Endothelial cell of umbilical vein (primary cell): ENCODE data around the gene TIGD7. TPM values are rescaled to one million over a fixed set of nuclear protein-coding genes. Genes with fewer than 3 reads are reported as not detected.

Experiments
- BruUV-seq: library from RNA; stranded (reverse); fragments of 400-500 nt; replicated peaks from 2 replicates; lab custom pipeline; 2021; lab: Mats Ljungman, UMichigan
- CTCF ChIA-PET: fragments of 300-600, 350-600 bp; sonication (Branson Sonifier 250); formaldehyde crosslinking; loops from one replicate; lab custom pipeline; 2021; ENCODE audit warnings: antibody characterized with exemption, inconsistent platforms; lab: Charles Lee
- POLR2A ChIA-PET: fragments of 300-600, 350-600 bp; sonication (Branson Sonifier 250); formaldehyde crosslinking; loops from one replicate; lab custom pipeline; 2021; ENCODE audit warnings: antibody characterized with exemption, inconsistent platforms; lab: Charles Lee
- DNase-seq: peaks from one replicate; pipeline ENCODE4 v3.0.0-alpha.2; 2011; ENCODE audit warnings: low read depth, low spot score
- FAIRE-seq: peaks from 2 replicates; lab custom pipeline; 2011; peaks lifted over from hg19 to GRCh38; lab: Jason Lieb, UNC
- H2AFZ ChIP-seq: 2 replicates; pipeline ENCODE4 v1.6.0; 2012; ENCODE audit warnings: low read depth, low read length, control low read depth, inconsistent platforms
- H3K27ac ChIP-seq: 2 replicates; pipeline ENCODE4 v1.5.1; 2011; ENCODE audit warnings: low read depth, mild to moderate bottlenecking, control low read depth, low read length, moderate library complexity; ENCODE audit not compliant: insufficient read depth
- H3K27me3 ChIP-seq, 2 experiments: 2 replicates each; pipeline versions ENCODE4 v1.6.0 to v1.6.1; 2011; ENCODE audit warnings: low read length in 2 of 2, mixed read lengths in 1 of 2; ENCODE audit not compliant: control insufficient read depth in 2 of 2, insufficient read depth in 2 of 2
- H3K36me3 ChIP-seq, 2 experiments: 2 replicates in 1 of 2; 3 replicates in 1 of 2; pipeline ENCODE4 v1.5.1; 2011; ENCODE audit warnings: low read length in 2 of 2, mild to moderate bottlenecking in 1 of 2, moderate library complexity in 1 of 2; ENCODE audit not compliant: control insufficient read depth in 2 of 2, insufficient read depth in 2 of 2; ENCODE audit errors: extremely low read depth in 1 of 2
- H3K4me1 ChIP-seq: 3 replicates; pipeline ENCODE4 v1.5.1; 2011; ENCODE audit warnings: mild to moderate bottlenecking, low read length; ENCODE audit not compliant: control insufficient read depth, insufficient read depth; ENCODE audit errors: extremely low read depth
- H3K4me2 ChIP-seq: 2 replicates; pipeline ENCODE4 v1.6.1; 2011; ENCODE audit warnings: low read length, control low read depth, mixed read lengths; ENCODE audit not compliant: insufficient read depth
- H3K4me3 ChIP-seq, 3 experiments: fragments of 200-600 bp in 1 of 3; sonication (generic), shearing (Covaris generic) in 1 of 3; replicated peaks in 1 of 3; 2 replicates each; pipeline ENCODE4 v1.5.1; 2011 to 2016; ENCODE audit warnings: control low read depth in 3 of 3, low read length in 3 of 3, mild to moderate bottlenecking in 2 of 3, inconsistent platforms in 1 of 3, low read depth in 1 of 3, moderate library complexity in 1 of 3; ENCODE audit not compliant: insufficient read depth in 1 of 3
- H3K79me2 ChIP-seq: 2 replicates; pipeline ENCODE4 v1.6.0; 2012; ENCODE audit warnings: low read length, inconsistent platforms; ENCODE audit not compliant: control insufficient read depth, insufficient read depth
- H3K9ac ChIP-seq: replicated peaks from 2 replicates; pipeline ENCODE3; 2011; ENCODE audit warnings: low read length, control low read depth; ENCODE audit not compliant: insufficient read depth; ENCODE audit errors: extremely low read depth
- H3K9me1 ChIP-seq: replicated peaks from 3 replicates; pipeline ENCODE4 v1.6.0; 2011; ENCODE audit warnings: mild to moderate bottlenecking, low read length; ENCODE audit not compliant: control insufficient read depth, insufficient read depth; ENCODE audit errors: extremely low read depth
- H3K9me3 ChIP-seq: replicated peaks from 2 replicates; pipeline ENCODE4 v1.5.1; 2012; ENCODE audit warnings: low read length, inconsistent platforms; ENCODE audit not compliant: control insufficient read depth, insufficient read depth
- H4K20me1 ChIP-seq: replicated peaks from 2 replicates; pipeline ENCODE3; 2011; ENCODE audit warnings: mild to moderate bottlenecking, low read length; ENCODE audit not compliant: control insufficient read depth, insufficient read depth; ENCODE audit errors: extremely low read depth
- EZH2 ChIP-seq: IDR thresholded peaks from 2 replicates; pipeline ENCODE4 v1.6.1; 2012; ENCODE audit warnings: borderline replicate concordance, low read depth, mild to moderate bottlenecking, moderate library complexity, low read length, inconsistent platforms; ENCODE audit not compliant: severe bottlenecking
- FOS ChIP-seq: IDR thresholded peaks from 2 replicates; pipeline ENCODE4 v1.6.1; 2011; ENCODE audit warnings: mild to moderate bottlenecking, low read length, moderate library complexity, borderline replicate concordance; ENCODE audit not compliant: insufficient read depth
- GATA2 ChIP-seq: IDR thresholded peaks from 2 replicates; pipeline ENCODE4 v1.7.0; 2011; ENCODE audit warnings: low read depth, mild to moderate bottlenecking, moderate library complexity, mixed read lengths, low read length; ENCODE audit not compliant: insufficient read length, insufficient read depth
- JUN ChIP-seq: IDR thresholded peaks from 2 replicates; pipeline ENCODE4 v1.6.1; 2011; ENCODE audit warnings: borderline replicate concordance, low read depth; ENCODE audit not compliant: insufficient read length, insufficient read depth
- MYC ChIP-seq: IDR thresholded peaks from one replicate; pipeline ENCODE4 v1.6.1; 2011; ENCODE audit warnings: mild to moderate bottlenecking, low read depth, low read length
- POLR2A ChIP-seq: IDR thresholded peaks from 2 replicates; pipeline ENCODE4 v1.6.1; 2012; ENCODE audit warnings: low read depth, mild to moderate bottlenecking, control low read depth, low read length
- POLR2AphosphoS5 ChIP-seq: IDR thresholded peaks from 2 replicates; pipeline ENCODE4 v1.6.1; 2012; ENCODE audit warnings: low read depth, mild to moderate bottlenecking, control low read depth, low read length, moderate library complexity; ENCODE audit not compliant: insufficient read depth
- dilution Hi-C: fragments of 300-500 bp; cut with MboI; formaldehyde crosslinking; loops from one replicate; pipeline ENCODE4 v1.15.0; 2019; ENCODE audit warnings: low sequenced_read_pairs; ENCODE audit not compliant: extremely low pct_ligation_motif_present
- intact Hi-C: fragments of 100-400 bp; cut with micrococcal nuclease; formaldehyde crosslinking; loops from one replicate; pipeline ENCODE4 v1.10.0; 2022
- polyA plus RNA-seq, 4 experiments: library from polyadenylated mRNA; depleted of rRNA in 3 of 4; stranded (reverse) in 3 of 4; unstranded in 1 of 4; fragments of >200 nt; gene quantifications; 2 replicates each; pipeline versions ENCODE4 v1.2.1 to v1.2.3, GENCODE V29; 2011 to 2012; ENCODE audit warnings: missing spikeins in 1 of 4
- total RNA-seq: library from RNA; stranded (reverse); gene quantifications from 2 replicates; pipeline ENCODE4 v1.2.3, GENCODE V29; 2021
- TF ChIP-seq, protein P1 (sequence below): IDR thresholded peaks from 2 replicates; pipeline ENCODE4 v1.6.1; 2011; ENCODE audit not compliant: insufficient read depth, insufficient read length
- TF ChIP-seq, protein P2 (sequence below), 2 donors: IDR thresholded peaks; 1 replicate in 1 of 2; 2 replicates in 1 of 2; pipeline ENCODE4 v1.5.1; 2011; ENCODE audit warnings: low read length in 2 of 2, mild to moderate bottlenecking in 2 of 2, moderate library complexity in 2 of 2, control low read depth in 1 of 2, inconsistent platforms in 1 of 2, low read depth in 1 of 2; ENCODE audit not compliant: insufficient read depth in 1 of 2; ENCODE audit errors: extremely low read depth in 1 of 2

Gene TIGD7
- total and polyA plus RNA-seq, 2 donors (not counting 3 experiments of a cell fraction or from before 2014, with no cell fraction given), result 1.1 to 3.5 TPM

DNA sequence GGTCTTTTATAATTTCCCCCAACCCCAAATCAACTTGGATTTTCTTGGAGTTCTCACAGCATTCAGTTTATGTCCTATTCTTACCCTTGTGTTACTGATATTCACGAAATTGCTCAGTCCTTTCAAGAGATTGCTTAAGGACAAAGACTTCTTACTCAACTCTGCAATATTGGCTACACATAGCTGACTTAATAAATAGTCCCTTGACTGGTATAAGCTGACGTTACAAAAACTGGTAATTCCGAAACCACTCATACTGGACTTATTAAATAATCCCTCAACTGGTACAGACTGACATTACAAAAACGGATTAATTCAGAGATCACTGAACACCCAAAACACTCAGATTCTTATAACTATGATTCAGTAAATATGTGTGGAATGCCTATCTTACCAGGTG is 860 bp downstream of the TIGD7 start:
- Histone ChIP-seq H3K4me1 (peaks cover 12% of the 10 kb centered on the region), H3K9ac (peak overlapping the region; percentile 85), H2AFZ (peak overlapping the region; percentile 90), H3K4me3 (peak overlapping the region; percentile 46 to 81 (median 65)), H3K79me2 (peaks cover 3% of the 10 kb centered on the region), H3K27ac (no peak overlapping the region), H3K27me3 (no peaks in the 10 kb centered on the region), H3K36me3 (peaks cover 5 to 10% of the 10 kb centered on the region in 2 experiments), H3K9me1 (no peaks in the 10 kb centered on the region), H3K9me3 (no peaks in the 10 kb centered on the region), H4K20me1 (no peaks in the 10 kb centered on the region), H3K4me2 (peak overlapping the region; percentile 91)
- ChIA-PET CTCF (interaction anchor here (1.2 to 2.7 kb wide), 4 partner anchors 10 to 197 kb away, joined by 3 to 8 read pairs (median 3); no protein-coding TSS in a partner anchor), POLR2A (interaction anchor here (0.9 kb wide), 1 partner anchor 21 kb away, joined by 4 read pairs; the partner anchor contains the start of gene ZNF263)
- intact Hi-C loops, result loop anchor here (2.0 kb wide), 1 partner anchor 96 kb away; the partner anchor contains the start of genes ZNF174 and ZSCAN32
- peak; percentile 15 for FAIRE-seq
- no peak for DNase-seq
- no TSS peak for BruUV-seq
- dilution Hi-C loops, result no loop called here
- TF ChIP-seq FOS (no peak), EZH2 (no peak), JUN (no peak), GATA2 (no peak), MYC (no peak), POLR2A (no peak), POLR2AphosphoS5 (no peak)
- TF ChIP-seq, protein P1, sequence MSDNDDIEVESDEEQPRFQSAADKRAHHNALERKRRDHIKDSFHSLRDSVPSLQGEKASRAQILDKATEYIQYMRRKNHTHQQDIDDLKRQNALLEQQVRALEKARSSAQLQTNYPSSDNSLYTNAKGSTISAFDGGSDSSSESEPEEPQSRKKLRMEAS, result no peak
- TF ChIP-seq, protein P2, sequence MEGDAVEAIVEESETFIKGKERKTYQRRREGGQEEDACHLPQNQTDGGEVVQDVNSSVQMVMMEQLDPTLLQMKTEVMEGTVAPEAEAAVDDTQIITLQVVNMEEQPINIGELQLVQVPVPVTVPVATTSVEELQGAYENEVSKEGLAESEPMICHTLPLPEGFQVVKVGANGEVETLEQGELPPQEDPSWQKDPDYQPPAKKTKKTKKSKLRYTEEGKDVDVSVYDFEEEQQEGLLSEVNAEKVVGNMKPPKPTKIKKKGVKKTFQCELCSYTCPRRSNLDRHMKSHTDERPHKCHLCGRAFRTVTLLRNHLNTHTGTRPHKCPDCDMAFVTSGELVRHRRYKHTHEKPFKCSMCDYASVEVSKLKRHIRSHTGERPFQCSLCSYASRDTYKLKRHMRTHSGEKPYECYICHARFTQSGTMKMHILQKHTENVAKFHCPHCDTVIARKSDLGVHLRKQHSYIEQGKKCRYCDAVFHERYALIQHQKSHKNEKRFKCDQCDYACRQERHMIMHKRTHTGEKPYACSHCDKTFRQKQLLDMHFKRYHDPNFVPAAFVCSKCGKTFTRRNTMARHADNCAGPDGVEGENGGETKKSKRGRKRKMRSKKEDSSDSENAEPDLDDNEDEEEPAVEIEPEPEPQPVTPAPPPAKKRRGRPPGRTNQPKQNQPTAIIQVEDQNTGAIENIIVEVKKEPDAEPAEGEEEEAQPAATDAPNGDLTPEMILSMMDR (IDR thresholded peaks at IDR 0.05; ENCODE audit: extremely low read depth in 1 of 2, insufficient read depth in 1 of 2, low read depth in 1 of 2, low read length in 2 of 2), result no peak
